NCI-H1930 (cell line): Measurements from ENCODE around the gene ITGA1.
A peak's percentile ranks its signal among the peaks of the same experiment; 100 is the strongest.
"Not testable (repeated sequence)": the region's sequence is repeated elsewhere in the genome, so short reads cannot be mapped to it uniquely, and the experiment has no call there.

Source experiments
- DNase-seq, 2 experiments: peaks; one replicate each; lab custom pipeline; 2025; lab: John Stamatoyannopoulos, UW

Gene ITGA1

GRCh38 chr5:52787600-52788504 is at the start of gene ITGA1, which contains the start of gene PELO:
ITGA1 (plus strand) TSS chr5:52787916; CDS start chr5:52788354, 438 bp downstream.
PELO (plus strand) TSS chr5:52787916; CDS start chr5:52800395, 12,479 bp downstream.
- peak; percentile 30 to 39 for DNase-seq

- DNase-seq: no peak
Measured at GRCh38 chr5:52738095-52738506, 49.6 kb upstream of the ITGA1 start.

- no peak for DNase-seq
Measured at GRCh38 chr5:52740007-52740406, 47.7 kb upstream of the ITGA1 start.

- no peak for DNase-seq
Measured at GRCh38 chr5:52743012-52743411, 44.7 kb upstream of the ITGA1 start.

- DNase-seq: no peak
Measured at GRCh38 chr5:52743529-52743928, 44.2 kb upstream of the ITGA1 start.

GRCh38 chr5:52743970-52744369 is 43.7 kb upstream of the ITGA1 start:
- no peak for DNase-seq

- not testable (repeated sequence) for DNase-seq
Measured at GRCh38 chr5:52744867-52745458, 42.8 kb upstream of the ITGA1 start.

GRCh38 chr5:52746539-52746938 is 41.2 kb upstream of the ITGA1 start:
- DNase-seq: no peak

- DNase-seq: no peak
Measured at GRCh38 chr5:52748590-52748989, 39.1 kb upstream of the ITGA1 start.

- no peak for DNase-seq
Measured at GRCh38 chr5:52749666-52750065, 38.0 kb upstream of the ITGA1 start.

- no peak for DNase-seq
Measured at GRCh38 chr5:52751137-52751536, 36.6 kb upstream of the ITGA1 start.

GRCh38 chr5:52754051-52754450 is 33.7 kb upstream of the ITGA1 start:
- no peak for DNase-seq

GRCh38 chr5:52757527-52757926 is 30.2 kb upstream of the ITGA1 start:
- no peak for DNase-seq

- no peak for DNase-seq
Measured at GRCh38 chr5:52758014-52758413, 29.7 kb upstream of the ITGA1 start.

GRCh38 chr5:52759331-52759730 is 28.4 kb upstream of the ITGA1 start:
- DNase-seq: no peak

GRCh38 chr5:52760695-52761366 is 26.9 kb upstream of the ITGA1 start:
- DNase-seq: no peak

GRCh38 chr5:52767217-52767743 is 20.4 kb upstream of the ITGA1 start:
- DNase-seq: no peak

GRCh38 chr5:52767766-52768480 is 19.8 kb upstream of the ITGA1 start:
- no peak for DNase-seq

GRCh38 chr5:52769061-52769460 is 18.7 kb upstream of the ITGA1 start:
- no peak for DNase-seq

- no peak for DNase-seq
Measured at GRCh38 chr5:52770287-52770939, 17.3 kb upstream of the ITGA1 start.

GRCh38 chr5:52771343-52772039 is 16.2 kb upstream of the ITGA1 start:
- no peak for DNase-seq
